ENCODE results near the gene RTL10. TPM values are rescaled to one million over a fixed set of nuclear protein-coding genes. Genes with fewer than 3 reads are reported as not detected.
A peak's percentile ranks its signal among the peaks of the same experiment; 100 is the strongest.

RTL10 gene
- total and polyA plus RNA-seq, 2 of the 13 experiments (the other 11 are each of a cell fraction or from before 2014, with no cell fraction given): 14.1 to 15.8 TPM

- TF ChIP-seq ARID5B (CRISPR knock-in tag; IDR thresholded peaks at IDR 0.05): peak; percentile 82
- TF ChIP-seq TEF (CRISPR knock-in tag; IDR thresholded peaks at IDR 0.05): no peak
- TF ChIP-seq GPN1 (CRISPR knock-in tag; IDR thresholded peaks at IDR 0.05; ENCODE audit: borderline replicate concordance): no peak
- no peak; the same call in none of the 2 replicates for TF ChIP-seq ZNF746 (CRISPR knock-in tag; IDR thresholded peaks at IDR 0.05)
- no peak for TF ChIP-seq RBFOX2 (IDR thresholded peaks at IDR 0.05; ENCODE audit: low read depth, low read length)
- TF ChIP-seq ZBTB3 (CRISPR knock-in tag; IDR thresholded peaks at IDR 0.05; ENCODE audit: borderline replicate concordance, low read depth): no peak
- no peak for TF ChIP-seq ZNF629 (CRISPR knock-in tag; conservative IDR thresholded peaks at IDR 0.05)
- no peak for TF ChIP-seq ZNF329 (CRISPR knock-in tag; IDR thresholded peaks at IDR 0.05; ENCODE audit: low read depth)
- TF ChIP-seq NKX3-1 (CRISPR knock-in tag; IDR thresholded peaks at IDR 0.05): no peak
- peak; percentile 64 for TF ChIP-seq HDAC2 (CRISPR knock-in tag; IDR thresholded peaks at IDR 0.05)
- TF ChIP-seq ZBTB39 (CRISPR knock-in tag; IDR thresholded peaks at IDR 0.05): no peak; the same call in 1 of the 2 replicates
- no peak for TF ChIP-seq SMAD1 (CRISPR knock-in tag; IDR thresholded peaks at IDR 0.05; ENCODE audit: borderline replicate concordance, low read depth)
- peak; percentile 94 for TF ChIP-seq ZBTB43 (CRISPR knock-in tag; conservative IDR thresholded peaks at IDR 0.05)
- TF ChIP-seq GATAD1 (CRISPR knock-in tag; IDR thresholded peaks at IDR 0.05): no peak; the same call in 1 of the 2 replicates
- no peak for TF ChIP-seq HOXA9 (CRISPR knock-in tag; IDR thresholded peaks at IDR 0.05; ENCODE audit: borderline replicate concordance)
- peak; percentile 24; the same call in 1 of the 2 replicates for TF ChIP-seq ZGPAT (CRISPR knock-in tag; IDR thresholded peaks at IDR 0.05)
- TF ChIP-seq SNAPC5 (CRISPR knock-in tag; IDR thresholded peaks at IDR 0.05; ENCODE audit: borderline replicate concordance): peak; percentile 37; the same call in 1 of the 2 replicates
Observed at GRCh38 chr22:19855504-19856409, 1.1 kb upstream of the RTL10 start (continued).

All from HepG2 (cell line).